OCI-LY7 (cell line): ENCODE results near the gene PROK2.

Source experiments
- EZH2phosphoT487 ChIP-seq: fragments of 200-600 bp; sonication (generic); IDR thresholded peaks from 2 replicates; pipeline ENCODE4 v1.6.1; 2018; ENCODE audit warnings: low read depth, borderline replicate concordance, mild to moderate bottlenecking, mixed run types, antibody characterized with exemption, low read length, moderate library complexity, mixed read lengths
- TF ChIP-seq, protein P1 (sequence below): fragments of 200-600 bp; sonication (generic); conservative IDR thresholded peaks from 2 replicates; pipeline ENCODE4 v1.5.1; 2014; ENCODE audit warnings: mild to moderate bottlenecking, antibody characterized with exemption, low read length, moderate library complexity, mixed read lengths

DNA sequence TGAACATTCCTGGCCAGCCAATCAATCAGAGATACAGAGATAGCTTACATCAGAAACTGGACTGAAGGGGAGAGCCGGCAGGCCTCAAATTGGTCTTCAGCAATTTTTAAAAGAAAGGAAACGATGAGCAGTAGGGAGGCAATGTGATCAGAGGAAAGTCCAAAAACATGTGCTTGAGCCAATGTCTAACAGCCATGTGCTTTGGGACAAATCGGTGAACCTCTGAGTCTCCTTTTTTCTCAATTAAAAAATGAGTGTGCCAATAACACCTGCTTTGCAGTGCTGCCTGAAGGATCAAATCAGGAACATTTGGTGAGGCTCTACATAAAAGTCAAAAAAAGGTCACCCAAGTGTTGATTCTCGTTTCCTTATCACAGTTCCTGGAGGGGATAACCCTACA lies 52.3 kb downstream of the PROK2 start:
- TF ChIP-seq, protein P1, sequence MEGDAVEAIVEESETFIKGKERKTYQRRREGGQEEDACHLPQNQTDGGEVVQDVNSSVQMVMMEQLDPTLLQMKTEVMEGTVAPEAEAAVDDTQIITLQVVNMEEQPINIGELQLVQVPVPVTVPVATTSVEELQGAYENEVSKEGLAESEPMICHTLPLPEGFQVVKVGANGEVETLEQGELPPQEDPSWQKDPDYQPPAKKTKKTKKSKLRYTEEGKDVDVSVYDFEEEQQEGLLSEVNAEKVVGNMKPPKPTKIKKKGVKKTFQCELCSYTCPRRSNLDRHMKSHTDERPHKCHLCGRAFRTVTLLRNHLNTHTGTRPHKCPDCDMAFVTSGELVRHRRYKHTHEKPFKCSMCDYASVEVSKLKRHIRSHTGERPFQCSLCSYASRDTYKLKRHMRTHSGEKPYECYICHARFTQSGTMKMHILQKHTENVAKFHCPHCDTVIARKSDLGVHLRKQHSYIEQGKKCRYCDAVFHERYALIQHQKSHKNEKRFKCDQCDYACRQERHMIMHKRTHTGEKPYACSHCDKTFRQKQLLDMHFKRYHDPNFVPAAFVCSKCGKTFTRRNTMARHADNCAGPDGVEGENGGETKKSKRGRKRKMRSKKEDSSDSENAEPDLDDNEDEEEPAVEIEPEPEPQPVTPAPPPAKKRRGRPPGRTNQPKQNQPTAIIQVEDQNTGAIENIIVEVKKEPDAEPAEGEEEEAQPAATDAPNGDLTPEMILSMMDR, result no peak
- no peak for TF ChIP-seq EZH2phosphoT487
